SK-N-SH (cell line): Measurements from ENCODE around the gene SHMT1. TPM values are rescaled to one million over a fixed set of nuclear protein-coding genes. Genes with fewer than 3 reads are reported as not detected.

Source experiments
- CTCF ChIA-PET: fragments of 300-600, 350-600 bp; formaldehyde crosslinking; extraction: SDS; loops from one replicate; lab custom pipeline; 2021; lab: Yijun Ruan, JAX
- POLR2A ChIA-PET: fragments of 350-600 bp; sonication (Branson Sonifier 250); formaldehyde crosslinking; extraction: SDS; loops from one replicate; lab custom pipeline; 2020; ENCODE audit warnings: antibody characterized with exemption, inconsistent platforms; lab: Yijun Ruan, JAX
- DNase-seq: peaks from one replicate; pipeline ENCODE4 v3.0.0; 2012
- H2AFZ ChIP-seq: fragments of 200-600 bp; sonication (generic); 2 replicates; pipeline ENCODE4 v1.8.1; 2016; ENCODE audit warnings: antibody characterized with exemption, mild to moderate bottlenecking, low read depth
- H3F3A ChIP-seq: fragments of 200-600 bp; sonication (generic); replicated peaks from 2 replicates; pipeline ENCODE3; 2016; ENCODE audit warnings: antibody characterized with exemption, mild to moderate bottlenecking; ENCODE audit not compliant: insufficient read depth
- H3K27ac ChIP-seq, 2 experiments: fragments of 200-500 bp in 1 of 2; fragments of 200-600 bp in 1 of 2; sonication (Bioruptor generic) in 1 of 2; sonication (generic), shearing (Covaris generic) in 1 of 2; 2 replicates each; pipeline versions ENCODE4 v1.5.1 to v1.6.1; 2014 to 2016; ENCODE audit warnings: low read depth in 2 of 2, inconsistent platforms in 1 of 2, low read length in 1 of 2, mild to moderate bottlenecking in 1 of 2, mixed read lengths in 1 of 2
- H3K27me3 ChIP-seq: fragments of 200-600 bp; sonication (generic), shearing (Covaris generic); 2 replicates; pipeline ENCODE4 v1.6.1; 2016; ENCODE audit warnings: mixed run types; ENCODE audit not compliant: insufficient read depth
- H3K36me3 ChIP-seq, 2 experiments: fragments of 200-500 bp in 1 of 2; fragments of 200-600 bp in 1 of 2; sonication (Bioruptor generic) in 1 of 2; sonication (generic) in 1 of 2; replicated peaks in 1 of 2; 2 replicates each; pipeline versions ENCODE3 to v1.5.1; 2014 to 2016; ENCODE audit warnings: low read length in 1 of 2, mild to moderate bottlenecking in 1 of 2; ENCODE audit not compliant: insufficient read depth in 2 of 2, control insufficient read depth in 1 of 2
- H3K4me1 ChIP-seq, 2 experiments: fragments of 200-500 bp in 1 of 2; fragments of 200-600 bp in 1 of 2; sonication (Bioruptor generic) in 1 of 2; sonication (generic), shearing (Covaris generic) in 1 of 2; 2 replicates each; pipeline versions ENCODE4 v1.5.1 to v1.6.1; 2014 to 2016; ENCODE audit warnings: low read depth in 1 of 2, low read length in 1 of 2, mixed run types in 1 of 2; ENCODE audit not compliant: insufficient read depth in 2 of 2, control insufficient read depth in 1 of 2
- H3K4me2 ChIP-seq: fragments of 200-600 bp; sonication (generic), shearing (Covaris generic); 2 replicates; pipeline ENCODE4 v1.6.1; 2017; ENCODE audit warnings: mixed run types
- H3K4me3 ChIP-seq, 2 experiments: fragments of 200-500 bp in 1 of 2; fragments of 200-600 bp in 1 of 2; sonication (Bioruptor generic) in 1 of 2; sonication (generic), shearing (Covaris generic) in 1 of 2; 2 replicates each; pipeline versions ENCODE4 v1.5.1 to v1.8.1; 2014 to 2016; ENCODE audit warnings: low read depth in 2 of 2, inconsistent platforms in 1 of 2, low read length in 1 of 2, mild to moderate bottlenecking in 1 of 2, mixed read lengths in 1 of 2, moderate library complexity in 1 of 2
- H3K79me2 ChIP-seq: fragments of 200-600 bp; sonication (generic); 2 replicates; pipeline ENCODE4 v1.8.1; 2017; ENCODE audit warnings: mild to moderate bottlenecking; ENCODE audit not compliant: insufficient read depth
- H3K9ac ChIP-seq: fragments of 200-600 bp; sonication (generic); 2 replicates; pipeline ENCODE4 v1.6.1; 2017; ENCODE audit warnings: mixed run types
- H3K9me2 ChIP-seq: fragments of 200-600 bp; sonication (generic); 2 replicates; pipeline ENCODE4 v1.6.1; 2017; ENCODE audit warnings: mixed run types
- H3K9me3 ChIP-seq: fragments of 200-600 bp; sonication (generic); 2 replicates; pipeline ENCODE4 v1.6.1; 2017; ENCODE audit warnings: mixed run types, mild to moderate bottlenecking, moderate library complexity
- H4K20me1 ChIP-seq: fragments of 200-600 bp; sonication (generic); 2 replicates; pipeline ENCODE4 v1.6.1; 2017; ENCODE audit warnings: mild to moderate bottlenecking, mixed run types; ENCODE audit not compliant: insufficient read depth
- CTCF ChIP-seq: fragments of 200-600 bp; sonication (generic); IDR thresholded peaks from 2 replicates; pipeline ENCODE4 v1.6.1; 2017; ENCODE audit warnings: antibody characterized with exemption, mild to moderate bottlenecking, moderate library complexity
- EP300 ChIP-seq, 2 experiments: IDR thresholded peaks; 2 replicates each; pipeline versions ENCODE4 v1.4.0 to v1.6.1; 2012; ENCODE audit warnings: borderline replicate concordance in 1 of 2, low read depth in 1 of 2, low read length in 1 of 2
- EZH2phosphoT487 ChIP-seq: fragments of 200-600 bp; sonication (generic); IDR thresholded peaks from 2 replicates; pipeline ENCODE4 v1.6.1; 2017; ENCODE audit warnings: low read depth, mixed run types, mild to moderate bottlenecking, antibody characterized with exemption, moderate library complexity, borderline replicate concordance
- FOSL2 ChIP-seq: IDR thresholded peaks from 2 replicates; pipeline ENCODE4 v1.4.0; 2012; ENCODE audit warnings: low read depth, mild to moderate bottlenecking, moderate library complexity, borderline replicate concordance
- FOXJ3 ChIP-seq: sonication (generic); formaldehyde crosslinking; IDR thresholded peaks from 2 replicates; pipeline ENCODE4 v1.5.1; 2020; ENCODE audit warnings: mild to moderate bottlenecking, missing genetic modification reagents
- GATA2 ChIP-seq: sonication (generic); formaldehyde crosslinking; IDR thresholded peaks from 2 replicates; pipeline ENCODE4 v1.5.0; 2020; ENCODE audit warnings: mild to moderate bottlenecking, missing genetic modification reagents
- IRF3 ChIP-seq: fragments of 150-350 bp; IDR thresholded peaks from 2 replicates; pipeline ENCODE4 v1.6.1; 2016; ENCODE audit warnings: mild to moderate bottlenecking, low read depth, low read length
- MAX ChIP-seq: IDR thresholded peaks from 2 replicates; pipeline ENCODE4 v1.4.0; 2012; ENCODE audit warnings: low read depth
- MXI1 ChIP-seq: IDR thresholded peaks from 2 replicates; pipeline ENCODE4 v1.6.1; 2012; ENCODE audit warnings: mild to moderate bottlenecking, low read depth, low read length, improper control_type of control experiment
- PBX3 ChIP-seq: IDR thresholded peaks from 2 replicates; pipeline ENCODE4; 2012
- POLR2AphosphoS5 ChIP-seq: IDR thresholded peaks from 2 replicates; pipeline ENCODE4 v1.6.1; 2012; ENCODE audit warnings: low read depth, low read length
- RCOR1 ChIP-seq: fragments of 150-350 bp; IDR thresholded peaks from 2 replicates; pipeline ENCODE4 v1.6.1; 2017; ENCODE audit warnings: antibody characterized with exemption, low read length
- REST ChIP-seq: IDR thresholded peaks from 2 replicates; pipeline ENCODE4 v1.6.1; 2012; ENCODE audit warnings: mild to moderate bottlenecking, low read depth, low read length, moderate library complexity
- RFX5 ChIP-seq: IDR thresholded peaks from 2 replicates; pipeline ENCODE4 v1.6.1; 2012; ENCODE audit warnings: mild to moderate bottlenecking, improper control_type of control experiment, low read length
- TCF12 ChIP-seq: IDR thresholded peaks from 2 replicates; pipeline ENCODE4 v1.4.0; 2012
- TEAD4 ChIP-seq: IDR thresholded peaks from 2 replicates; pipeline ENCODE4 v1.4.0; 2012; ENCODE audit warnings: mild to moderate bottlenecking, borderline replicate concordance; ENCODE audit not compliant: insufficient read depth
- USF1 ChIP-seq: IDR thresholded peaks from 2 replicates; pipeline ENCODE4 v1.4.0; 2012; ENCODE audit warnings: low read depth, borderline replicate concordance
- YY1 ChIP-seq: IDR thresholded peaks from 2 replicates; pipeline ENCODE4 v1.4.0; 2012; ENCODE audit warnings: low read depth, mild to moderate bottlenecking
- WGBS: methylation state at CpG from one replicate; pipeline ENCODE4 v1.1.6; 2017; ENCODE audit warnings: low lambda C conversion rate; 5-methylcytosine and 5-hydroxymethylcytosine counted together
- polyA plus RNA-seq, 3 experiments: library from polyadenylated mRNA; depleted of rRNA; stranded (reverse); fragments of >200 nt; gene quantifications; 2 replicates each; pipeline ENCODE4 v1.2.3, GENCODE V29; 2012

The SHMT1 gene
- polyA plus RNA-seq, 1 of the 3 experiments (the other 2 are of a cell fraction) = 17.0 TPM

GRCh38 chr17:18281788-18282187 lies 81.6 kb downstream of the SHMT1 start:
- Histone ChIP-seq H3K36me3 (peaks cover 57 to 66% of the 10 kb centered on the region in 2 experiments), H3K27ac (no peak overlapping the region), H4K20me1 (no peaks in the 10 kb centered on the region), H2AFZ (no peak overlapping the region), H3K9ac (no peak overlapping the region), H3K79me2 (no peaks in the 10 kb centered on the region), H3K9me2 (no peaks in the 10 kb centered on the region), H3K9me3 (no peaks in the 10 kb centered on the region), H3K4me1 (no peaks in the 10 kb centered on the region), H3K27me3 (no peaks in the 10 kb centered on the region), H3K4me2 (no peak overlapping the region), H3K4me3 (no peak overlapping the region), H3F3A (no peaks in the 10 kb centered on the region)
- POLR2A ChIA-PET = no interaction called here
- CTCF ChIA-PET = no interaction called here
- 90% methylated on average over 5 of the region's 6 CpGs for WGBS
- no peak for DNase-seq
- TF ChIP-seq RFX5 = no peak
- TF ChIP-seq CTCF = no peak
- no peak for TF ChIP-seq FOSL2
- no peak for TF ChIP-seq MXI1
- TF ChIP-seq POLR2AphosphoS5 = no peak
- TF ChIP-seq TCF12 = no peak
- TF ChIP-seq FOXJ3 (CRISPR knock-in tag) = no peak
- no peak for TF ChIP-seq YY1
- no peak for TF ChIP-seq PBX3
- no peak for TF ChIP-seq RCOR1
- TF ChIP-seq TEAD4 = no peak
- no peak for TF ChIP-seq EZH2phosphoT487
- TF ChIP-seq IRF3 = no peak
- no peak for TF ChIP-seq USF1
- no peak for TF ChIP-seq EP300 (IDR thresholded peaks at IDR 0.05; ENCODE audit: borderline replicate concordance in 1 of 2, low read depth in 1 of 2, low read length in 1 of 2)
- TF ChIP-seq GATA2 (CRISPR knock-in tag) = no peak
- no peak for TF ChIP-seq MAX
- no peak for TF ChIP-seq REST
